SK-N-SH (cell line): ENCODE results near the gene LRRC27. TPM values are rescaled to one million over a fixed set of nuclear protein-coding genes. Genes with fewer than 3 reads are reported as not detected.

ENCODE experiments used
- CTCF ChIA-PET: fragments of 300-600, 350-600 bp; formaldehyde crosslinking; extraction: SDS; loops from one replicate; lab custom pipeline; 2021; lab: Yijun Ruan, JAX
- POLR2A ChIA-PET: fragments of 350-600 bp; sonication (Branson Sonifier 250); formaldehyde crosslinking; extraction: SDS; loops from one replicate; lab custom pipeline; 2020; ENCODE audit warnings: antibody characterized with exemption, inconsistent platforms; lab: Yijun Ruan, JAX
- DNase-seq: peaks from one replicate; pipeline ENCODE4 v3.0.0; 2012
- H2AFZ ChIP-seq: fragments of 200-600 bp; sonication (generic); 2 replicates; pipeline ENCODE4 v1.8.1; 2016; ENCODE audit warnings: antibody characterized with exemption, mild to moderate bottlenecking, low read depth
- H3F3A ChIP-seq: fragments of 200-600 bp; sonication (generic); replicated peaks from 2 replicates; pipeline ENCODE3; 2016; ENCODE audit warnings: antibody characterized with exemption, mild to moderate bottlenecking; ENCODE audit not compliant: insufficient read depth
- H3K27ac ChIP-seq, 2 experiments: fragments of 200-500 bp in 1 of 2; fragments of 200-600 bp in 1 of 2; sonication (Bioruptor generic) in 1 of 2; sonication (generic), shearing (Covaris generic) in 1 of 2; 2 replicates each; pipeline versions ENCODE4 v1.5.1 to v1.6.1; 2014 to 2016; ENCODE audit warnings: low read depth in 2 of 2, inconsistent platforms in 1 of 2, low read length in 1 of 2, mild to moderate bottlenecking in 1 of 2, mixed read lengths in 1 of 2
- H3K27me3 ChIP-seq: fragments of 200-600 bp; sonication (generic), shearing (Covaris generic); 2 replicates; pipeline ENCODE4 v1.6.1; 2016; ENCODE audit warnings: mixed run types; ENCODE audit not compliant: insufficient read depth
- H3K36me3 ChIP-seq, 2 experiments: fragments of 200-500 bp in 1 of 2; fragments of 200-600 bp in 1 of 2; sonication (Bioruptor generic) in 1 of 2; sonication (generic) in 1 of 2; replicated peaks in 1 of 2; 2 replicates each; pipeline versions ENCODE3 to v1.5.1; 2014 to 2016; ENCODE audit warnings: low read length in 1 of 2, mild to moderate bottlenecking in 1 of 2; ENCODE audit not compliant: insufficient read depth in 2 of 2, control insufficient read depth in 1 of 2
- H3K4me1 ChIP-seq, 2 experiments: fragments of 200-500 bp in 1 of 2; fragments of 200-600 bp in 1 of 2; sonication (Bioruptor generic) in 1 of 2; sonication (generic), shearing (Covaris generic) in 1 of 2; 2 replicates each; pipeline versions ENCODE4 v1.5.1 to v1.6.1; 2014 to 2016; ENCODE audit warnings: low read depth in 1 of 2, low read length in 1 of 2, mixed run types in 1 of 2; ENCODE audit not compliant: insufficient read depth in 2 of 2, control insufficient read depth in 1 of 2
- H3K4me2 ChIP-seq: fragments of 200-600 bp; sonication (generic), shearing (Covaris generic); 2 replicates; pipeline ENCODE4 v1.6.1; 2017; ENCODE audit warnings: mixed run types
- H3K4me3 ChIP-seq, 2 experiments: fragments of 200-500 bp in 1 of 2; fragments of 200-600 bp in 1 of 2; sonication (Bioruptor generic) in 1 of 2; sonication (generic), shearing (Covaris generic) in 1 of 2; 2 replicates each; pipeline versions ENCODE4 v1.5.1 to v1.8.1; 2014 to 2016; ENCODE audit warnings: low read depth in 2 of 2, inconsistent platforms in 1 of 2, low read length in 1 of 2, mild to moderate bottlenecking in 1 of 2, mixed read lengths in 1 of 2, moderate library complexity in 1 of 2
- H3K79me2 ChIP-seq: fragments of 200-600 bp; sonication (generic); 2 replicates; pipeline ENCODE4 v1.8.1; 2017; ENCODE audit warnings: mild to moderate bottlenecking; ENCODE audit not compliant: insufficient read depth
- H3K9ac ChIP-seq: fragments of 200-600 bp; sonication (generic); 2 replicates; pipeline ENCODE4 v1.6.1; 2017; ENCODE audit warnings: mixed run types
- H3K9me2 ChIP-seq: fragments of 200-600 bp; sonication (generic); 2 replicates; pipeline ENCODE4 v1.6.1; 2017; ENCODE audit warnings: mixed run types
- H3K9me3 ChIP-seq: fragments of 200-600 bp; sonication (generic); 2 replicates; pipeline ENCODE4 v1.6.1; 2017; ENCODE audit warnings: mixed run types, mild to moderate bottlenecking, moderate library complexity
- H4K20me1 ChIP-seq: fragments of 200-600 bp; sonication (generic); 2 replicates; pipeline ENCODE4 v1.6.1; 2017; ENCODE audit warnings: mild to moderate bottlenecking, mixed run types; ENCODE audit not compliant: insufficient read depth
- CHD2 ChIP-seq: fragments of 150-350 bp; IDR thresholded peaks from 2 replicates; pipeline ENCODE4 v1.6.1; 2018; ENCODE audit warnings: low read length; ENCODE audit not compliant: partially characterized antibody
- CTCF ChIP-seq: fragments of 200-600 bp; sonication (generic); IDR thresholded peaks from 2 replicates; pipeline ENCODE4 v1.6.1; 2017; ENCODE audit warnings: antibody characterized with exemption, mild to moderate bottlenecking, moderate library complexity
- ELF1 ChIP-seq: IDR thresholded peaks from 2 replicates; pipeline ENCODE4 v1.4.0; 2012
- EP300 ChIP-seq, 2 experiments: IDR thresholded peaks; 2 replicates each; pipeline versions ENCODE4 v1.4.0 to v1.6.1; 2012; ENCODE audit warnings: borderline replicate concordance in 1 of 2, low read depth in 1 of 2, low read length in 1 of 2
- FOXJ3 ChIP-seq: sonication (generic); formaldehyde crosslinking; IDR thresholded peaks from 2 replicates; pipeline ENCODE4 v1.5.1; 2020; ENCODE audit warnings: mild to moderate bottlenecking, missing genetic modification reagents
- FOXM1 ChIP-seq: IDR thresholded peaks from 2 replicates; pipeline ENCODE4 v1.4.0; 2012; ENCODE audit warnings: low read depth, mild to moderate bottlenecking
- IRF3 ChIP-seq: fragments of 150-350 bp; IDR thresholded peaks from 2 replicates; pipeline ENCODE4 v1.6.1; 2016; ENCODE audit warnings: mild to moderate bottlenecking, low read depth, low read length
- JUND ChIP-seq: IDR thresholded peaks from 2 replicates; pipeline ENCODE4 v1.4.0; 2012
- MEF2A ChIP-seq: IDR thresholded peaks from 2 replicates; pipeline ENCODE4 v1.4.0; 2012; ENCODE audit warnings: low read depth, borderline replicate concordance
- MXI1 ChIP-seq: IDR thresholded peaks from 2 replicates; pipeline ENCODE4 v1.6.1; 2012; ENCODE audit warnings: mild to moderate bottlenecking, low read depth, low read length, improper control_type of control experiment
- NRF1 ChIP-seq: IDR thresholded peaks from 2 replicates; pipeline ENCODE4 v1.6.1; 2012; ENCODE audit warnings: low read depth, mild to moderate bottlenecking, low read length
- POLR2AphosphoS5 ChIP-seq: IDR thresholded peaks from 2 replicates; pipeline ENCODE4 v1.6.1; 2012; ENCODE audit warnings: low read depth, low read length
- RAD21 ChIP-seq: IDR thresholded peaks from 2 replicates; pipeline ENCODE4 v1.6.1; 2012; ENCODE audit warnings: mild to moderate bottlenecking, low read length
- RCOR1 ChIP-seq: fragments of 150-350 bp; IDR thresholded peaks from 2 replicates; pipeline ENCODE4 v1.6.1; 2017; ENCODE audit warnings: antibody characterized with exemption, low read length
- REST ChIP-seq: IDR thresholded peaks from 2 replicates; pipeline ENCODE4 v1.6.1; 2012; ENCODE audit warnings: mild to moderate bottlenecking, low read depth, low read length, moderate library complexity
- SIN3A ChIP-seq: IDR thresholded peaks from 2 replicates; pipeline ENCODE4 v1.6.1; 2012; ENCODE audit warnings: low read depth, mild to moderate bottlenecking, low read length, moderate library complexity, borderline replicate concordance
- TEAD4 ChIP-seq: IDR thresholded peaks from 2 replicates; pipeline ENCODE4 v1.4.0; 2012; ENCODE audit warnings: mild to moderate bottlenecking, borderline replicate concordance; ENCODE audit not compliant: insufficient read depth
- USF2 ChIP-seq: fragments of 150-350 bp; IDR thresholded peaks from 2 replicates; pipeline ENCODE4 v1.6.1; 2017; ENCODE audit warnings: antibody characterized with exemption, low read length, low read depth, borderline replicate concordance
- WGBS: methylation state at CpG from one replicate; pipeline ENCODE4 v1.1.6; 2017; ENCODE audit warnings: low lambda C conversion rate; 5-methylcytosine and 5-hydroxymethylcytosine counted together
- polyA plus RNA-seq, 3 experiments: library from polyadenylated mRNA; depleted of rRNA; stranded (reverse); fragments of >200 nt; gene quantifications; 2 replicates each; pipeline ENCODE4 v1.2.3, GENCODE V29; 2012

The LRRC27 gene
- polyA plus RNA-seq, 1 of the 3 experiments (the other 2 are of a cell fraction): 10.0 TPM

GRCh38 chr10:132341017-132341416, 9.0 kb downstream of the LRRC27 start:
- Histone ChIP-seq H3K4me2 (no peak overlapping the region), H3F3A (no peaks in the 10 kb centered on the region), H3K4me1 (peaks cover 0 to 4% of the 10 kb centered on the region in 2 experiments; a peak in 1 of 4 replicates), H3K36me3 (peaks cover 26 to 50% of the 10 kb centered on the region in 2 experiments), H3K9ac (no peak overlapping the region)
- POLR2A ChIA-PET: no interaction called here
- 93% methylated on average over 6 of the region's 6 CpGs for WGBS
- TF ChIP-seq FOXM1 (no peak), CHD2 (no peak), REST (no peak), RCOR1 (no peak), CTCF (no peak), RAD21 (no peak), JUND (no peak)
- TF ChIP-seq, all 33 proteins: peak for 0
- Histone ChIP-seq H3K27ac (no peak overlapping the region), H3K79me2 (no peaks in the 10 kb centered on the region), H3K27me3 (no peaks in the 10 kb centered on the region), H2AFZ (no peak overlapping the region), H3K9me2 (no peaks in the 10 kb centered on the region), H3K9me3 (no peaks in the 10 kb centered on the region), H3K4me3 (no peak overlapping the region), H4K20me1 (no peaks in the 10 kb centered on the region)
- CTCF ChIA-PET: no interaction called here
- DNase-seq: no peak

- ChIA-PET POLR2A (no interaction called here), CTCF (interaction anchor here (1.6 kb wide), 1 partner anchor 19 kb away, joined by 5 read pairs; no protein-coding TSS in a partner anchor)
- Histone ChIP-seq H3K4me3 (no peak overlapping the region), H3K9me3 (no peaks in the 10 kb centered on the region), H3F3A (no peaks in the 10 kb centered on the region), H3K27me3 (no peaks in the 10 kb centered on the region), H2AFZ (no peak overlapping the region), H3K27ac (no peak overlapping the region), H3K9ac (no peak overlapping the region), H3K4me2 (no peak overlapping the region), H4K20me1 (no peaks in the 10 kb centered on the region), H3K9me2 (no peaks in the 10 kb centered on the region), H3K79me2 (no peaks in the 10 kb centered on the region), H3K4me1 (no peaks in the 10 kb centered on the region), H3K36me3 (peaks cover 22 to 50% of the 10 kb centered on the region in 2 experiments)
- WGBS: 91% methylated on average over 4 of the region's 4 CpGs
- DNase-seq: no peak
- TF ChIP-seq ELF1 (no peak), FOXM1 (no peak), USF2 (no peak), POLR2AphosphoS5 (no peak), IRF3 (no peak), MEF2A (no peak), CTCF (no peak), TEAD4 (no peak), MXI1 (no peak), RAD21 (no peak), EP300 (IDR thresholded peaks at IDR 0.05; ENCODE audit: borderline replicate concordance in 1 of 2, low read depth in 1 of 2, low read length in 1 of 2) (no peak), SIN3A (no peak), FOXJ3 (CRISPR knock-in tag) (no peak), NRF1 (no peak)
Observed at GRCh38 chr10:132341781-132342180, 9.8 kb downstream of the LRRC27 start.
